Lower leg skin (tissue), 3 donors: ENCODE results near the gene EPYC.

Source experiments
- CTCF ChIP-seq, 3 donors: fragments of 450-650 bp; IDR thresholded peaks; one replicate each; pipeline ENCODE4 v1.5.1; 2016; ENCODE audit warnings: antibody characterized with exemption in 3 of 3, mild to moderate bottlenecking in 3 of 3, moderate library complexity in 2 of 3
- POLR2A ChIP-seq, 2 donors: fragments of 450-650 bp; IDR thresholded peaks; one replicate each; pipeline ENCODE4 v1.6.1; 2016 to 2017; ENCODE audit warnings: antibody characterized with exemption in 2 of 2, mild to moderate bottlenecking in 1 of 2, moderate library complexity in 1 of 2

DNA sequence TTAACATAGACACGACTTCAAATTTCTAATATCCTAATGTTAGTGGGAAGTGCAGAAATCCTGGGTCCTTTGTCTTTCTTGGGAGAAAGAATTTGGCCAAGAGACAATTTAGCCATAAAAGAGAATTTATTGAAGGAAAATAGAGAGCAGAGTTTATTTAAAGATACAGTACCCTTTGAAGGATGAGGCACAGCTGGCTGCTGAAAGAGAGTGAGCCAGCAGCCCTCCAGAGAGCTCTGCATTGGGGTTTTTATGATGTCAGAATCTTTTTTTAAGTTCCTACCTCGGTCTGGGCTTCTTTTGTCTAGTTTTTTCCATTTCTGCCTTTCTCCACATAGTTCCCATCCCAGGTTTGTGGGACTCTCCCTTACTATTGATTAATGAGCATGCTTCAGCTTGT is 87.3 kb downstream of the EPYC start:
- no peak for TF ChIP-seq POLR2A (IDR thresholded peaks at IDR 0.05)
- no peak for TF ChIP-seq CTCF (IDR thresholded peaks at IDR 0.05)
